B cell (primary cell): Measurements from ENCODE around the gene VANGL1. TPM values are rescaled to one million over a fixed set of nuclear protein-coding genes. Genes with fewer than 3 reads are reported as not detected.

Experiments used
- ATAC-seq: fragments of 200-7000 bp; cut with Tn5 transposase; one replicate; pipeline ENCODE4 v1.10.0; 2021; ENCODE audit warnings: low read depth, mild to moderate bottlenecking, moderate number of reproducible peaks, moderate library complexity
- CTCF ChIA-PET: fragments of 350-600 bp; sonication (Branson Sonifier 250); formaldehyde crosslinking; loops from one replicate; lab custom pipeline; 2021; ENCODE audit warnings: antibody characterized with exemption, inconsistent platforms; lab: Charles Lee
- POLR2A ChIA-PET: fragments of 350-600 bp; sonication (Branson Sonifier 250); formaldehyde crosslinking; loops from one replicate; lab custom pipeline; 2021; ENCODE audit warnings: antibody characterized with exemption; lab: Charles Lee
- DNase-seq: peaks from one replicate; pipeline ENCODE4 v3.0.0; 2013
- H2AFZ ChIP-seq: 2 replicates; pipeline ENCODE4 v1.6.1; 2012; ENCODE audit warnings: mild to moderate bottlenecking, low read depth, low read length; ENCODE audit not compliant: insufficient read depth, poor library complexity, severe bottlenecking
- H3K27ac ChIP-seq, 2 donors: 1 replicate in 1 of 2; 2 replicates in 1 of 2; pipeline ENCODE4 v1.5.1; 2012 to 2013; ENCODE audit warnings: low read length in 2 of 2, mild to moderate bottlenecking in 2 of 2, moderate library complexity in 1 of 2
- H3K27me3 ChIP-seq, 4 experiments: fragments of 200-600 bp in 1 of 4; sonication (generic) in 1 of 4; replicated peaks in 1 of 4; 1 replicate in 2 of 4; 2 replicates in 2 of 4; pipeline versions ENCODE4 v1.6.1 to v1.7.0; 2013 to 2016; ENCODE audit warnings: low read length in 3 of 4, mild to moderate bottlenecking in 2 of 4, mixed read lengths in 1 of 4, moderate library complexity in 1 of 4; ENCODE audit not compliant: insufficient read depth in 4 of 4, control insufficient read depth in 3 of 4; ENCODE audit errors: control extremely low read depth in 1 of 4
- H3K36me3 ChIP-seq, 2 experiments: replicated peaks in 1 of 2; 1 replicate in 1 of 2; 2 replicates in 1 of 2; pipeline versions ENCODE4 v1.6.1 to v1.7.1; 2013; ENCODE audit warnings: low read length in 1 of 2; ENCODE audit not compliant: insufficient read depth in 2 of 2, control insufficient read depth in 1 of 2; ENCODE audit errors: control extremely low read depth in 1 of 2, extremely low read depth in 1 of 2
- H3K4me1 ChIP-seq, 2 donors: fragments of 200-600 bp in 1 of 2; sonication (generic) in 1 of 2; 1 replicate in 1 of 2; 2 replicates in 1 of 2; pipeline versions ENCODE4 v1.5.1 to v1.6.1; 2013 to 2017; ENCODE audit warnings: low read length in 2 of 2; ENCODE audit not compliant: control insufficient read depth in 2 of 2, insufficient read depth in 2 of 2
- H3K4me2 ChIP-seq: replicated peaks from 2 replicates; pipeline ENCODE3; 2012; ENCODE audit warnings: mild to moderate bottlenecking, low read depth, low read length; ENCODE audit not compliant: poor library complexity, severe bottlenecking
- H3K4me3 ChIP-seq, 5 experiments: fragments of 200-600 bp in 1 of 5; sonication (generic) in 1 of 5; 1 replicate in 3 of 5; 2 replicates in 2 of 5; pipeline versions ENCODE4 v1.5.1 to v1.7.0; 2011 to 2016; ENCODE audit warnings: low read length in 4 of 5, mild to moderate bottlenecking in 4 of 5, low read depth in 2 of 5, control low read depth in 1 of 5, moderate library complexity in 1 of 5; ENCODE audit not compliant: insufficient read depth in 1 of 5; ENCODE audit errors: control extremely low read depth in 1 of 5, extremely low read depth in 1 of 5
- H3K79me2 ChIP-seq: fragments of 200-600 bp; sonication (generic); one replicate; pipeline ENCODE4 v1.6.0; 2016; ENCODE audit warnings: low read length; ENCODE audit not compliant: control insufficient read depth, insufficient read depth
- H3K9ac ChIP-seq: fragments of 200-600 bp; sonication (generic); 2 replicates; pipeline ENCODE4 v1.6.1; 2017; ENCODE audit warnings: mild to moderate bottlenecking, low read length, moderate library complexity
- H3K9me3 ChIP-seq, 3 donors: one replicate each; pipeline versions ENCODE4 v1.6.1 to v1.7.1; 2013; ENCODE audit warnings: low read length in 2 of 3; ENCODE audit not compliant: control insufficient read depth in 2 of 3, insufficient read depth in 1 of 3; ENCODE audit errors: control extremely low read depth in 1 of 3
- H4K20me1 ChIP-seq: 2 replicates; pipeline ENCODE4 v1.6.0; 2012; ENCODE audit warnings: mild to moderate bottlenecking, low read length; ENCODE audit not compliant: insufficient read depth, control insufficient read depth, poor library complexity, severe bottlenecking
- H3K27ac Mint-ChIP-seq: one replicate; pipeline ENCODE4 v1.8.0; 2021; ENCODE audit warnings: mixed read lengths
- H3K27me3 Mint-ChIP-seq: one replicate; pipeline ENCODE4 v1.8.0; 2021; ENCODE audit warnings: mixed read lengths
- H3K4me1 Mint-ChIP-seq: one replicate; pipeline ENCODE4 v1.8.0; 2021; ENCODE audit warnings: mixed read lengths
- H3K4me3 Mint-ChIP-seq: one replicate; pipeline ENCODE4 v1.8.0; 2021; ENCODE audit warnings: mixed read lengths
- H3K9me3 Mint-ChIP-seq: one replicate; pipeline ENCODE4 v1.8.0; 2022; ENCODE audit warnings: mixed read lengths; ENCODE audit not compliant: insufficient read depth
- CTCF ChIP-seq: fragments of 200-600 bp; IDR thresholded peaks from one replicate; pipeline ENCODE4 v1.8.0; 2022; ENCODE audit warnings: antibody characterized with exemption, mild to moderate bottlenecking
- EZH2 ChIP-seq: IDR thresholded peaks from 2 replicates; pipeline ENCODE4 v1.6.1; 2012; ENCODE audit warnings: borderline replicate concordance, low read depth, mild to moderate bottlenecking, moderate library complexity, low read length; ENCODE audit not compliant: insufficient read depth, poor library complexity, severe bottlenecking
- WGBS: methylation state at CpG from one replicate; pipeline ENCODE4 v1.1.5; 2013; ENCODE audit warnings: missing lambda C conversion rate; ENCODE audit not compliant: insufficient coverage; 5-methylcytosine and 5-hydroxymethylcytosine counted together
- intact Hi-C: fragments of 100-400 bp; cut with micrococcal nuclease; formaldehyde crosslinking; loops from one replicate; pipeline ENCODE4 v1.10.0; 2022
- polyA plus RNA-seq: library from polyadenylated mRNA; depleted of rRNA; stranded (reverse); fragments of >200 nt; gene quantifications from 2 replicates; pipeline ENCODE4 v1.2.3, GENCODE V29; 2012
- total RNA-seq, 2 donors: library from RNA; stranded (reverse); fragments of 120-200 nt in 1 of 2; gene quantifications; 1 replicate in 1 of 2; 2 replicates in 1 of 2; pipeline versions ENCODE4 v1.2.3 to v1.2.4, GENCODE V29; 2013 to 2022

Gene VANGL1
- total and polyA plus RNA-seq, 2 donors (not counting 1 experiment from before 2014, with no cell fraction given) = 0.21 to 0.30 TPM

GRCh38 chr1:115677565-115677964 lies 35.8 kb downstream of the VANGL1 start:
- Histone ChIP-seq H3K9ac (no peak overlapping the region), H3K4me1 (no peaks in the 10 kb centered on the region), H2AFZ (no peak overlapping the region), H3K4me3 (no peak overlapping the region), H4K20me1 (no peaks in the 10 kb centered on the region), H3K27ac (no peak overlapping the region), H3K79me2 (no peaks in the 10 kb centered on the region), H3K27me3 (no peaks in the 10 kb centered on the region), H3K4me2 (no peak overlapping the region), H3K9me3 (no peaks in the 10 kb centered on the region), H3K36me3 (no peaks in the 10 kb centered on the region)
- H3K27ac Mint-ChIP-seq = no peak overlapping the region
- ChIA-PET CTCF (no interaction called here), POLR2A (no interaction called here)
- intact Hi-C loops = no loop called here
- H3K4me1 Mint-ChIP-seq = peaks cover 11% of the 10 kb centered on the region
- no peak for DNase-seq
- no peak for ATAC-seq
- no peaks in the 10 kb centered on the region for H3K9me3 Mint-ChIP-seq
- H3K27me3 Mint-ChIP-seq = no peaks in the 10 kb centered on the region
- no peak overlapping the region for H3K4me3 Mint-ChIP-seq
- no peak for TF ChIP-seq EZH2
- no peak for TF ChIP-seq CTCF
- 100% methylated on average over 1 of the region's 1 CpG for WGBS

DNA sequence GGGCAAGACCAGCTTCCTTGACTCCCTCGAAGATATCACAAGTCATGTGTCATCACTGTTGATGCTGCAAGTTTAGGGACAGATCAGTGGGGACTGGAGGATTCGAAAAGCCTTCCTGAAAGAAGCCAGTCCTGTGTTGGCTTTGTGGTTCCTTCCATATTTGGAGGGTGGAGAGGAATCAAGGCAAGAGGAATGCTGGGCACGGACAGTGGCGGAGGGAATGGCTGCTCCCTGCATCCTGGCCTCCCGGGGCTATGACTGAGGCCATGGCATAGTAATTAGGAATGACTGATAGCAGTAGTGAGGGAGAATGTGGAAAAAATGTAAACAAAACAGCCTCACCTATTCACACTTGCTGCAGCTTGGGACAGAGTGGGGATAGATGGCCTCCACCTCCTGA lies 36.4 kb downstream of the VANGL1 start:
- POLR2A ChIA-PET = no interaction called here
- WGBS = 98% methylated on average over 4 of the region's 5 CpGs
- ATAC-seq (no peak), DNase-seq (no peak)
- CTCF ChIA-PET = no interaction called here
- H2AFZ ChIP-seq = no peak overlapping the region
- H3K27ac ChIP-seq = no peak overlapping the region
- no peak overlapping the region for H3K4me2 ChIP-seq
- no peaks in the 10 kb centered on the region for H4K20me1 ChIP-seq
- no peaks in the 10 kb centered on the region for H3K36me3 ChIP-seq
- no peak overlapping the region for H3K9ac ChIP-seq
- Mint-ChIP-seq H3K4me3 (no peak overlapping the region), H3K27me3 (no peaks in the 10 kb centered on the region), H3K27ac (no peak overlapping the region), H3K9me3 (no peaks in the 10 kb centered on the region), H3K4me1 (peaks cover 11% of the 10 kb centered on the region)
- intact Hi-C loops = no loop called here
- H3K27me3 ChIP-seq = no peaks in the 10 kb centered on the region
- H3K4me3 ChIP-seq = no peak overlapping the region
- H3K9me3 ChIP-seq = no peaks in the 10 kb centered on the region
- no peaks in the 10 kb centered on the region for H3K79me2 ChIP-seq
- TF ChIP-seq CTCF (no peak), EZH2 (no peak)
- H3K4me1 ChIP-seq = no peaks in the 10 kb centered on the region
